ENCODE measurements around the gene C7.

Gene C7

DNA sequence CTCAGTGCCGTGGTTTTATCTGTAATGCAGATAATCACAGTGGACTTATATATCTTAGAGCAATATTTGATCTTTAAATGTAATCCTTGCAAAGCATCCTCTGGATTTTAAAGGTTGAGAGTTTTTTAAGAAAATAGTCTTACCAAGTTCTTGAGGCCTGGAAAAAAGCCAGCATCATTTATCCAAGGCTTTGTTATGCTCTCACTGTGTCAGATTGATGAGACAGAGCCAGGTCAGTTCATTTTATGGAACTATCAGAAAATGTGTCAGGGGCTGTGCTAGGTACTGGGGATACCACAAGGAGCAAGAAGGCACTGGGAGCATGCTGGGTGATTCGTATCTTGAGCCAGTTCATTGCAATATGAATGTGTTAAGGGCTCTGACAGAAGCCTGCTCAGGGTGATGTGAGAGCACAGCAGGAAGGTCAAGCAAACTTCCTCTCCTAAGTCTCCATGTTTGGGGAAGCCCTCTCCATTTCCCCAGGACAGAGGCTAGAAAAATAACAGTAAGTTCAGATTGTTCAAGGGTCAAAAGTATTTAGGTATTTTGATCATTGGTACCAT is 19.7 kb downstream of the C7 start:
- no peak for DNase-seq

DNA sequence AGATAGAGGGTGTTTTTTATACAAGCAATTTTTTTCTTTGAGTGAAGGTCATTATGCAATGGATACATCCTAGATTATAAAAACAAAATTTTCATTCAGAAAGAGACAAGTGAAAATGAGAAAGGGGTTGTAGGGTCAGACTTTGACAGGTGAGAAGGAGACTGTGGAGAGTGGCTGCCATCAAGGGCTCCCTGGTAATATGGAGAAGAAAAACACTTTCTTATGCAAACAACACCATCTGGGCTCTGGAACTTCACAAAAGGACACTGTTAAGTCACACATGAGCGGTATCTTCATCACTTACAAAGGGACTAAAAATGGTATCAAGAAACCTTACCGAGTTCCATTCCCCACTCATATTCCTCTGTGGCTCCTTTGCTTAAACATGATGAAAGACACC is 23.5 kb downstream of the C7 start:
- no peak for DNase-seq

DNA sequence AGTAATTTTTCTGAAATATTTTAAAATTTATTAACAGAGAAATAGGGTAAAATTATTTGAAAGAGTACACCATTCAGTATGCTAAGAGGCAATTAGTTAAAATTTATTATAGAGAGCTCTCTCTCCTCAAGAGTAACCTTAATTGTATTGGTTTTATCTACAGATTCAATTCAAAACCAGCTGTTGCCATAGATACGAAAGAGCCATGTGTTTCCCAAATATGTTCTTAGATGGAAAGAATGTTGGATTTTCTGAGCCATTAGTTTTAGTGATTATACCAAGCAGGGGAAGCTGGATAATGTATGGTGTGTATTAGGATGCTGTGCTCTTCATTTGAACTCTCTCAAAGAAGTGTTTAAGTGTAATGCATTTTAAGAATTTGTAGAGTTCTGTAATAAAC is 27.8 kb downstream of the C7 start:
- no peak for DNase-seq

DNA sequence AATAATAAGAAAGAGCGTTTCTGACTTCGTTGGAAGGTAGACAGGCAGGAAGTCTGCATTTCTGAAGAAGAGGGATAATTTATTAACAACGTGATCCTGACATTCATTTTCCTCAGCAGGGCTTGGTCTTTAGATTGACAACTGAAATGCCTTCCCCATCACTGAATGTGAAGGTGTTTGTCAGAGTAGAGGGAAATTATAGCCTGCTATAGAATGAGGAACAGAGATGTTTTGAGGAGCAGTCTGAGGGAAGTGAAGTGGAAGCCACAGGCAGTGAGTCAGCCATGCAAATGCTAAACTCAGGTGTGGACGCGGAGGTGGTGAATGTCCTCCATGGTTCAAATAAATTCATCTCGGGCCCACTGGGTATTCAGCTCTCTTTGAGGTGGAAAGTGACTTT is 30.5 kb downstream of the C7 start:
- DNase-seq = no peak

DNA sequence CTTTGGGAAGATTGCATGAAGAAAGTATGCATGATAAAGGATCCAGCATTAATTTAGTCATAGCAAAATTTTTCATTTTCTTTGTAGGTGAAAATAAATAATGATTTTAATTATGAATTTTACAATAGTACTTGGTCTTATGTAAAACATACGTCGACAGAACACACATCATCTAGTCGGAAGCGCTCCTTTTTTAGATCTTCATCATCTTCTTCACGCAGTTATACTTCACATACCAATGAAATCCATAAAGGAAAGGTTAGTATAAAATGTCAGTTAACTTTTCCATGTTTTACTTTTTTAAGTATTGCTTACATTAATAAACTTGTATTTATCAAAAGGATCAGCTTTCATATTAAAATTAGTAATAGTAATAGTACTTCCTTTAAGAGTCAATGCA is 35.8 kb downstream of the C7 start:
- DNase-seq = no peak

DNA sequence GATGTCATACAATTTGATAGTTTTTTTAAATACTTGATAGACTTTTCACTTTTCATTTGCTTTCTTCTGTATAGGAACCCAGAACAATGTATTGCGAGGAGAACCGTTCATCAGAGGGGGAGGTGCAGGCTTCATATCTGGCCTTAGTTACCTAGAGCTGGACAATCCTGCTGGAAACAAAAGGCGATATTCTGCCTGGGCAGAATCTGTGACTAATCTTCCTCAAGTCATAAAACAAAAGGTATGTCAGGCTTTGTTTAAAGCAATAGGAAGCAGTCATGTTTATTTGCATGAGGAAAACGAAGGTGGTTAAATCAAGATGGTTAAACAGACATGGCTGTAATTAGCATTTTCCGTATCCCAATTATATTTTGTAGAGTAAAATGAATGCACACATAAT is 46.0 kb downstream of the C7 start:
- DNase-seq = no peak

DNA sequence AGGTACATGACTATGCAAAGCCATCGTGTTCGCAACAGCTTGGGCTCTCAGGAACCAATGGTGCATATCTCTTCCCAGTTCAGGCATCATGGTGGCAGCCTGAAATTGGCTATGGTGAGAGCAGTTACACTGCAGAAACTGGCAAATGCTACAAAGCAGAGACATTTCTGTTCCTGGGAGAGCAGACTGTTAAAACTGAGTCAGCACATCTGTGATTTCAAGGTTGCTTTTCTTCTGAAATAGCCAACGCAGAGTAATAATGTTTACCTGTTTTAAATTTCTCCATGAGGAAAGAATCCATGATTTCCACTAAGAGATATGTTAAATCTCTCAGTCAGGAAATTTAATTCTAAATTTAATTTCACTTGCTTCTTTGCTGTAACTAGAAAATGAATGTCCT is 47.8 kb downstream of the C7 start:
- no peak for DNase-seq

DNA sequence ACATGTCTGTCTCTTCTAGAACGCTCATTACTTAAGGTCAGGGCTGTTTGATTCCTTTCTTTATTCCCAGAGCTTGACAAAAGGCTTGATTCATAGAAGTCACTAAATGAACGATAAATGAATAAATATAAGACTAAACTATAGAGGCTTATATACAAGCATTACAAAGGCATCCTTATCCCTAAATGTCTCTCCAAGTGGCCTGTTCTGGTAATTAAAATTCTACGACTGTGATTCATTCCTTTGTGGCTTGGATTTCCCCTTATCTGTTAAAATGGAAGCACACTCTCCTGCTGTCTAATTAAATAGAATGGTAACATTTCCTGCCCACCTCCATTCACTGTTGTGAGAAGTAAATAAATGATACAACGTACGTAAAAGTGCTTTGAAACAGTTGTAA is 49.5 kb downstream of the C7 start:
- DNase-seq = no peak

DNA sequence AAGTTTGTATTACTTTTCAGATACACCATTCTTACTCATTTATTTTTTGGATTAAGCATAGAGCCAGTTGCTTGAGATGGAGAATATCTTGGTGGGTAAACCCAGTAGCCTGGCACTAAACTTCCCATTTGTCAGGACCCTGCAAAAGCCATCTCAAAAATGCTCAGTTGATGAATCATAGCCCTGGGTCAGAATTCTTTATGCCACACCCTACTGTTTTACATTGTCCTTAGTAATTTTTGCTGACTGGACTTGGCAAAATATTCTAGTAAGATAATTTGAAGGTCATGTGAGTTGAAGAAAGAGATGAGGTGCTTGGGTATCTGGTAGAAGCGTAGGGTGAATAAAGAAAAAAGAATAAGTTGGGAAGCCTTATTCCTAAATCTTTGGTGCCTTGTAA is 50.7 kb downstream of the C7 start:
- DNase-seq = no peak

DNA sequence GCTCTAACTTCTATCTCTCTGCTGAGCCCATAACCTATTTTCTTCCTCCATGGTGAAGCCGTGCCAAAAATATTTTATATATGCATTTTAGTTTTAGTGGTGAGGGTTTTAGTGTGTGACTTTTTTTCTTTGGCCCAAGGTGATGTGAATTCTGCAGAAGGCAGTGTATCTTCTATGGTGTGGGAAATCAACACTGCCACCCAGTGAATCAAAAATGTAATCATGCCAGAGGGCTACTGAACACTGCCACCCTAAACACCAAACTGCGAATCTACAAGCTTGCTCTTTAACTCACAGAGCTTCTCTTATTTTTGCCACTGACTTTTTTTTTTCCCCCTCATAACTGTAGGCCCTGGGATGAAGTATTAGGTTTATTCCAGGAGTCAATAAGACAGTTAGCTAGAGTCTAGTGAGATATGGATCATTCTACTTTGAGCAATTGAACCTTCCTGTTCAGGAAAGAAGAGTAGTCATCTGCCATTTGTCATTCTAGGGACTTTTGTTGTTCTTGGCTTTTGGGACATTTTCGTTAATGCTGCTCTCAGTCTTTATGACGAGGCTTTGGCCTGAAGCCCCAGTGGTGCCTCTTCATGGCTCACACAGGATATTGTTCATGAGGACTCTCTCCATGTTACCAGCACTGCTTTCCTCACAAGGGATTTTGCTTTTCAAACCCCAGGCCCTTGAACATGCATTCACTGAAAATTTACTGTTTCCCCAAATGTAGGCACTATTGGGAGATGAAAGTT is 53.1 kb downstream of the C7 start:
- DNase-seq = no peak

DNA sequence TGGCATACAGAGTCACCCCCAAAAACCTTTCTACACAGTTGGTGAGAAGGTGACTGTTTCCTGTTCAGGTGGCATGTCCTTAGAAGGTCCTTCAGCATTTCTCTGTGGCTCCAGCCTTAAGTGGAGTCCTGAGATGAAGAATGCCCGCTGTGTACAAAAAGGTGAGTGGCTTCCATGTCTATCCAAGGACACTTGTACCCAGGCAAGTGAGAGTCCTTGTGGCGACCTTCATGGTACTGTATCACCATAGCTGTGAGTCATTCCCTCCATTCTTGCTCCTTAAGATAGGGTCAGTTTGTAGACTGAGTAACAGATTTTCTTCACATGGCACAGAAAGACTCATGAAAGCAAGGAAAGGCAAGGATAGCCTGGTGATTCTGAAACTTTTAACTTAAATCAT is 63.1 kb downstream of the C7 start:
- DNase-seq = no peak

DNA sequence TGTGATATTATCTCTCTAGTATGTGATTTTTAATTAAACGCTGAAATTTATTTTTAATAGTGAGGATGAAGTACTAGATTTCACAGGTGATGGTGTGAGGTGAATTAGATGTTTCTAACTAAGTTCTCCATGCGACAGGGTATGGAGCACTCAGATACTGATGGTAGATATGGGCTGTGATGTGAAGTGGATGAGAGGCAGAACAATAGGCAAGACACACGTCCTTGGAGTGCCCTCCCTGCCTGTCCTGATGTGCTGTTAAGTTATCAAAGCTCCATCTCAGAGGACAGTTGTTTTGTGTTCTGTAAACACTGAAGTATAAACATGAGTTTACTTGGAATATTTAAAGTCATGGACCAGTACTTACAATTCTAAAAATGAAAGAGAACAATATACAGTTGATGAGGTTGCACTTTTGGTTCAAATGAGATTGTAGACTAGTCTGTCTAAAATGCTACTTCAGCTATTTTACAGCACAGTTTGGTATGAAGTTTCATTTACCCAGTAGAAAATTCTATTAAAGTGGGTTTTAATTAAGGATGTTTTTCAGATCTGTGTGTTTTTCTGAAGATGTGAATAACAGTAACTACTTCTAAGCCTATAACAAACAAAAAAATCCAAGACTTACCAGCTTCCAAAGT is 64.2 kb downstream of the C7 start:
- DNase-seq = no peak

DNA sequence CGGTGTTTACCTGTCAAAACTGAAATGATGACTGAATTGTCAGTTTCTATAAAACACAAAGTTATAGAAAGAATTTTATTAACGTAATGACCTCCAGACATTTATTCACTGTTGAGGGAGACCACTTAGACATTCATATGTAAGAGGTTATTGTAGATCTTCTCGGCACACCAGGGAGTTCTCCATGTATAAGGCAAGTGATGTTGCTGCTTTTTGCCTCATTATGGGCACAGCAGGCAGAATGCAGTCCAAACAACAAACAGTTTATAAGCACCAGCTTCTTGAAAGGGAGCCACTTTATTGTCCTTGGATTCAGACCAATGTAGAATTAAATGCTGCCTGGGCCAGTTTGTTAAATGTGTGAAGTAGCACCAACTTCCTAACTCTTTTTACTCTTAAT is 66.7 kb downstream of the C7 start:
- DNase-seq = no peak

DNA sequence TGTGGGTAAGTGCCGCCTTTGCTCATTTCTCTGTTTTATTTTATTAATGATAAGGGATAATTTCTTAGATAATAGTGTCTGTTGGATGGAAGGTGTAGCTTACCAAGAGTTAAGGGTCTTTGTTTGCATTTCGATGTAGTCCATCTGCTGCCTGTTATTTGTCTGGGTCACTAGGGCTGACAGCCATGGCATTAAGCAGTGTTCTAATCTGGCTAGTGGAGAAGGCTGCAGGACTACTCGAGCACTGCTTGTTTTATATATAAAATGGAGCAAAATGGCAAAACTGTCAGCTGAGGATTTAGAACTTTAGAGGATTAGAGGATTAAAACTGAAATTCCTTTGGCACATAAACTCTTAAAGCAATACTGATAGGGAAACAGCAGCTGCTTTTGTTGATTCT is 67.5 kb downstream of the C7 start:
- DNase-seq = no peak

DNA sequence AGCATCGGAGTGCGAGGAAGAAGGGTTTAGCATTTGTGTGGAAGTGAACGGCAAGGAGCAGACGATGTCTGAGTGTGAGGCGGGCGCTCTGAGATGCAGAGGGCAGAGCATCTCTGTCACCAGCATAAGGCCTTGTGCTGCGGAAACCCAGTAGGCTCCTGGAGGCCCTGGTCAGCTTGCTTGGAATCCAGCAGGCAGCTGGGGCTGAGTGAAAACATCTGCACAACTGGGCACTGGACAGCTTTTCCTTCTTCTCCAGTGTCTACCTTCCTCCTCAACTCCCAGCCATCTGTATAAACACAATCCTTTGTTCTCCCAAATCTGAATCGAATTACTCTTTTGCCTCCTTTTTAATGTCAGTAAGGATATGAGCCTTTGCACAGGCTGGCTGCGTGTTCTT is 72.1 kb downstream of the C7 start:
- no peak for DNase-seq

DNA sequence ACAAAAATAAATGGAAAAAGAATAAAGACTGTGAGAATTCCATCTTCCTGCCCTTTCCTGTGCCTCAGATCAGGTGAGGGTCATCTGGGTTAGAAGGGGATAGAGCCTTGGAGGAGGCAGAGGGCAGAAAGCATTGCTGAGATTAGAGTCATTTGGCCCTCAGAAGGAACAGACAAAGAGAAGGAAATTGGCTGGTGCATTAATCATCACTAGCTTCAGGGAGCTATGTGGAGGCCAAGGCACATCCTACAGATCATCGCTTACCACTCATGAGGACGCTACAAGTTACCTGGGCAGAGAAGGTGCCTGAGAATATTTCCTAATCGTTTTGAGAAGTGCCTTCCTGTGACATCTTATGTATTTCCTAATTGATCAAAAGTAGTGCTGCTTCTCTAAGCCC is 74.5 kb downstream of the C7 start:
- DNase-seq = no peak

DNA sequence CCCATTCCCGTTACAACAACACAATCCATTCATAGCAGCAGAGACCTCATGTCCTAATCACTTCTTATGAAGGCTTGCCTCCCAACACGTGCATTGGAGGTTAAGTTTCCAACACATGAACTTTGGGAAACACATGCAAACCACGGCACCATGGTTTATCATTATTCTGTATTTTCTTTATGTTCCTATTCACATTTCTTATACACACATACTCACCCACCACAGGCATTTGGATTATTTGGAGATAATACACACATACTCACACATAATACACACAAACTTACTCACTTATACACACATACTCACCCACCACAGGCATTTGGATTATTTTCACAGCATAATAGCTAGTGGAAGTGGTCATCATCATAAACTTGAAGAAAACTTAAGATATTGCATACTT is 75.6 kb downstream of the C7 start:
- DNase-seq = no peak

DNA sequence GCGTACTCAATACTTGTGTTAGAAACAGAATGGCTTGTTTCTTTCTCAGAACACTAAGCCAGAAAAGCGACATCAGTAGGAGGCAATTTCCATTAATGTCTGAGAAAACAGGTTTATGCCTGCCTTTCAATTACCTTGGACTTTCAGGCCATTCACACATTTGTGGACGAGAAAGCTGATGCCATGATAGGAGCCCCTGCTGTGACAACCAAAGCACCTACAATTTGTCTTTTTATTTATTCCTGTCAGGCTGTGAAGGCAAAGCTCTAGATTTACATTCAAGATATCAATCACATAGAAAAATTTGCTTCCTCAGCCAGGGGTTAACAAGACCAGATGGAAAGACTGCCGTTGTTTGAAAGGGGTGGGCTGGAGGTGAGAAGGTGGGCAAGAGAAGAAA is 76.2 kb downstream of the C7 start:
- DNase-seq = no peak

DNA sequence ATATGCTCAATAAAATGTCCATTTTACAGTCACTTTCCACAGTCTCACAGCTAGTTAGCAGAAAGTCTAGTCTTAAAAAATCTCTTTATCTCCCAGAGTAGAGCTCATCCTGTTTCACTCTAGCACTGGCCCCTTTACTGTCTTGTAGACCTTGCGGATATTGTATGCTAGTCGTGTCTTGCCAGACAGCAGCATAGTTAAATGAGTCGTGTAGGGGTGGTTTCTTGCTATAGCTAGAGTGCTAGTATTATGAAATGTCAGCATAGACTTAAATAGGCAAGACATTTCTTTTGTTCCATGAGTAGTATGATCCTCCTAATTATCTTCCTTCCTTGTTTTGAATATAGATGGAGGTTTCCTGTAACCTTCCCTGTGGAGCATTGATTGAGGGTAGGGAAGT is 77.4 kb downstream of the C7 start:
- no peak for DNase-seq

DNA sequence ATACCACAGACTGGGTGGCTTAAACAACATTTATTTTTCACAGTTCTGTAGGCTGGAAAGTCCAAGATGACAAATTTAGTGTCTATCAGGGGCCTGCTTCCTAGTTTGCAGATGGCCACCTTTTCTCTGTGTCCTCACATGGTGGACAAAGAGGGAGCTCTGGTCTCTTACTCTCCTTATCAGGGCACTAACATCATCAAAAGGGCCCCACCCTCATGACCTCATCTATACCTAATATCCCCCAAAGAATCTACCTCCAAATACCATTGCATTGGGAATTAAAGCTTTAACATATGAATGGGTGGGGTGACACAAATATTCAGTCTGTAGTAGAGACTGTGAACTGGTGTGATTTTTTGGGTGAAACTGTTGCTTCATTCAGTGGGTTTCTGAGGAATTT is 78.1 kb downstream of the C7 start:
- DNase-seq = no peak

DNA sequence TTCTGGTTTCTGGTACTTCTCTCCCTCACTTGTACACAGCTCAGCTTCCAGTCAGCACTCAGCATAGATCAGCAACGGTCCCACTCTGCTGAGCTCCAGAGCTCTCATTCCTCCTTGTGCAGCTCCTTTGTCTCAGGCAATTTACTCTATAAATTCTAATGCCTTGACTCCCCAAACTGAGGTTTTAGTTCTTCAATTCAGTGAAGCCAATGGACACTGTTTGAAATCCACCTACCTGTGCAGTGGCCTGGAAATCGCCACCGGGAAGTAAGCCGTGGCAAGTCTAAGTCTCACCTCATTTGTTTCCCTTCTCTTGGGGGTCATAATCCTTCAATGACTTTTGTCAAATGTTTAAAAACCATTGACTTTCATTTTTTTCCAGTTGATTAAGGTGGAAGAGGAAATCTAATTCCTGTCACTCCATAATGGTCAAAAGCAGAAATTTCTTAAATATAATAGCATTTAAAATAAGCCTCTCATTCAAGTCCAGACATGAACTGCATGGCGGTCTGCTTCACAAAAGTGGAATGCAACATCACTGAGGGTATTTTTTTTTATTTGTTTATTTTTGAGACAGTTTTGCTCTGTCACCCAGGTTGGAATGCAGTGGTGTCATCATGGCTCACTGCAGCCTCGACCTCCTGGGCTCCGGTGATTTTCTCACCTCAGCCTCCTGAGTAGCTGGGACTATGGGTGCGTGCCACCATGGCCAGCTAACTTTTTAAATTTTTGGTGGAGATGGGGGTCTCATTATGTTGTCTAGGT is 79.6 kb downstream of the C7 start:
- no peak for DNase-seq

DNA sequence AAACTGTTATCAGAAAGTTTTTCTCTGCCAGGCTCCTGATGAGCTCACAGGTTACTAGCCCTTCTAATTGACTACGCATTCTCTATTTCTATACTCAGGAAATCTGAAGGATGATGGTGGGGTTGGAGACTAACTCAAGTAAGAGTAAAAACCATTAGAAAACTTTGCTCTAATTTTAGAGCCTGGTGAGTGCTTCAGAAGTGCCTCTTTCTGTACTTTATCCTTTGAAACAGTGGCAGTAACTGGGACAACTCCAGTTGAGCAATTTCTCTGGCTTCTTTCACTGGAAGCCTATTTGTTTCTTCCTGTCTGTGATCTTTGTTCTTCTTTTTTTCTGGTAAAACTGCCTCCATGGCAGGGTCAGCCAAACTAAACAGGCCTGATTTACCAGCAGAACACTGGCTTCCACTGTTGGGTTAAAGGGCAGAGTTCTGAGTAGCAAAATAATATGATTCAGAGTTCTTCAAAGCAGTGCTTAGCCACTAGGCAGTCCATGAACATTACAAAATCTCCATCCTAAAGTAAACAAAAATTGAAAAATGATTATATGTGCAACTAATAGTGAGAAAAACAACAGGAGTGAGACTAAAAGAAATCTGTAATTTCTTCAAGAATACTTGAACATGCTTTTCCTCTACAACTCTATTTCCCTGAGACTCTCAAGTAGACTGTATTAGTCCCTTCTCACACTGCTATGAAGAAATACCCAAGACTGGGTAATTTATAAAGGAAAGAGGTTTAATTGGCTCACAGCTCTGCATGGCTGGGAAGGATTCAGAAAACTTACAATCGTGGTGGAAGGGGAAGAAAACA is 82.1 kb downstream of the C7 start:
- DNase-seq = no peak

DNA sequence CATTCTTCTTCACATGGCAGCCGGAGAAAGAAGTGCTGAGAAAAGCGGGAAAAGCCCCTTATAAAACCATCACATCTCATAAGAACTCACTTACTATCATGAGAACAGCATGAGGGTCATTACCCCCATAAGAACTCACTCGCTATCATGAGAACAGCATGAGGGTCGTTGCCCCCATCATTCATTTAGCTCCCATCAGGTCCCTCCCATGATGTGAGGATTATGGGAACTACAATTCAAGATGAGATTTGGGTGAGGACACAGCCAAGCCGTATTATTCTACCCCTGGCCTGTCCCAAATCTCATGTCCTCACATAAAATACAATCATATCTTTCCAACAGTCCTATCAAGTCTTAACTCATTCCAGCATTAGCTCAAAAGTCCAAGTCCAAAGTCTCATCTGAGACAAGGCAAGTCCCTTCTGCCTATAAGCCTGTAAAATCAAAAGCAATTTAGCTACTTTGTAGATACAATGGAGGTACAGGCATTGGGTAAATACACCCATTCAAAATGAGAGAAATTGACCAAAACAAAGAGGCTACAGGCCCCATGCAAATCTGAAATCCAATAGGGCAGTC is 82.8 kb downstream of the C7 start:
- DNase-seq = no peak
